GM21390 (cell line): ENCODE data around the gene CERS3.

Source experiments
- ATAC-seq: cut with Tn5 transposase; IDR thresholded peaks from one replicate; pipeline ENCODE4 v1.9.1; 2021; ENCODE audit not compliant: unreplicated experiment

CERS3 gene

GRCh38 chr15:100385300-100386050 is 143.3 kb downstream of the CERS3 start:
- no peak for ATAC-seq

DNA sequence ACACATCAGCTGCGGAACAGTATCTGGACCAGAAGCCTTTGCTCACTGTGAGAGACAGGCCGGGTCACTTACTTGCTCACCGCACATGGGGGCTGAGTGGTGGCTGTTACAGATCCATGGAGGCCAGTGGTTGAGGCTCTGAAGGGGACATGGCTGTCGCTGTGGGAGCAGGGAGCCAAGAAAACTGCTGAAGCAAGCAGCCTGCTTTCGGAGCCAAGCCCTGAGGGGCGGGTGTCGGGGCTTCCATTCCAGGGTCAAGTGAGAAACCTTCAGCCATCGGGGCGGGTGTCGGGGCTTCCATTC is 144.7 kb downstream of the CERS3 start:
- ATAC-seq, result no peak

- ATAC-seq, result no peak
Observed at GRCh38 chr15:100383302-100384107, 145.2 kb downstream of the CERS3 start.

- ATAC-seq, result no peak
Observed at GRCh38 chr15:100373942-100374341, 154.8 kb downstream of the CERS3 start.

DNA sequence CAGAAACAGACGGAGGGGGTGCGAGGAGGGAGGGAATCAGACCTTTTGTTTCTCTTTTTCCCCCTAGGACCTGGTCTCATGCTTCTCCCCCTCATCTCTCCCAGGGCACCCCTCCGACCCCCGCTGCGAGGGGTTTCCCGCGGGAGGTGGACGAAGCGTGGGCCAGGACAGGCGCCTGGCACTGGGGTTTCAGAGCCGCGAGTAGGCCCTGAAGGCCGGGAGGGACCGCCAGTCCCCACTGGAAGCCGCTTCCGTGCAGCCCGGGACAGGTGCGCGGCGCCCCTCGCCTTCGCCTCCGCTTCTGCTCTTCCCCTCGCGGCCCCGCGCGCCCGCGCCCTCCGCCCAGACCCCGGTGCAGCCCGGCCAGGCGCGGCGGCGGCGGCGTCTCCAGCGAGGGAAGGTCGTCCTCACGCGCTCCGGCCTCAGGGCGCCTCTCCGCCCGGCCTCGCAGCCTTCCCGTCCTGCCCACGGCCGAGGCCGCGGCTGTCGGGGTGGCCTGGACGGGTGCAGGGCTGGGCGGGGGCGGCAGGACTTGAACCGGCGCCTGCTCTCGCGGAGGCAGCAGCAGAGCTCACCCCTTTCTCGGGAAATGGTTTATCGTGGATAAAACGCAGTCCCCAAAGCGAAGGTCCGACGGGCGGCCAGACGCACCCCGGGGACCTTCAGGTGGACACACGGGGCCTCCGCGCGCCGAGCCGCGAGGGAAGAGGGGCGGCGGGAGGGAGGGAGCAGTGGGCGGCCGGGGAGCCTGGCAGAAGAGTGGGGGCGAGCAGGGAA is 155.4 kb downstream of the CERS3 start:
- ATAC-seq, result no peak

- ATAC-seq, result no peak
Observed at GRCh38 chr15:100372739-100373119, 156.0 kb downstream of the CERS3 start.

DNA sequence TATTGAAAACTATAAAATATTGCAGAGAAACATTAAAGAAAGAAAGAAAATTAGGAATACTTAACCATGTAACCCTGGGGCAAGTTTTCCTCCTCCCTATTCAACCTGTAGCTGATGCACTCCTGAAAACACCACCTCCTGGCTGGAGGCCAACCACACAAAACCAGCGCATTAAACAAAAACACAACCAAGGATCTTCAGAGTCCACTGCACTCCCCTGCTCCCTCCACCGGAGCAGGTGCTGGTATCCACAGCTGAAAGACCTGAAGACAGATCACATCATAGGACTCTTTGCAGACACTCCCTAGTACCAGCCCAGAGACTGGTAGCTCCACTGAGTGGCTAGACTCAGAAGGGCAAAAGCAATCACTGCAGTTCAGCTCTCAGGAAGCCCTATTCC is 173.4 kb downstream of the CERS3 start:
- ATAC-seq, result no peak

- no peak for ATAC-seq
Observed at GRCh38 chr15:100353449-100353848, 175.3 kb downstream of the CERS3 start.

DNA sequence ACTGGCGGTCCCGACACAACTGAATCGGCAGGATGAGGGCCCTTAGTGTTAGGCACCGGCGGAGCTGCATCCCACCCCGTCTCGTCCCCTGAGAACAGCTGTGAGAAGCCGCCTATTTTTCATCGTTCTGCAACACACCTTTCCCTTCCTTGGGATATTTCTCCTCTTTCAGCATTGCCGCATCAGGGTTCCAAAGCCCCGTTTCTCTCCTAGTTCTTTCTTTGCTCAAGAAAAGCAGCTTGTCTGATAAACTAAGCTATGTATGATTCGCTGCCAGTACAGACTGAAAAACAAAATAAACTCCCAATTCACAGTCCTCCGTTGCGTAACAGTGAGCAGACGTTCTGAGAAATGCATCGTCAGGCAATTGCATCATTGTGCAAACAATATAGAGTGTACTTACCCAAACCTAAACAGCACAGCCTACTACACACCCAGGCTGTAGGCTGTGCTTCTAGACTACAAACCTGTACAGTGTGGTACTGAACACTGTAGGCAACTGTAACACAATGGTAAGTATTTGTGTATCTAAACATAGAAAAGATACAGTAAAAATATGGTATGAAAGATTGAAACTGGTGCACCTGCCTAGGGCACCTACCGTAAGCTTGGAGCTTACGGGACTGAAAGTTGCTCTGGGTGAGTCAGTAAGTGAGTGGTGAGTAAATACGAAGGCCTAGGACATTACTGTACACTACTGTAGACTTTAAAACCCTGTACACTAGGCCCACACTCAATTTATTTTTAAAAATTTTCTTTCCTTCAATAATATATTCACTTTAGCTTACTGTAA is 178.1 kb downstream of the CERS3 start:
- ATAC-seq, result no peak
